ENCODE measurements around the gene PRODH.
"Not testable (repeated sequence)": the region's sequence is repeated elsewhere in the genome, so short reads cannot be mapped to it uniquely, and the experiment has no call there.

The PRODH gene, protein sequence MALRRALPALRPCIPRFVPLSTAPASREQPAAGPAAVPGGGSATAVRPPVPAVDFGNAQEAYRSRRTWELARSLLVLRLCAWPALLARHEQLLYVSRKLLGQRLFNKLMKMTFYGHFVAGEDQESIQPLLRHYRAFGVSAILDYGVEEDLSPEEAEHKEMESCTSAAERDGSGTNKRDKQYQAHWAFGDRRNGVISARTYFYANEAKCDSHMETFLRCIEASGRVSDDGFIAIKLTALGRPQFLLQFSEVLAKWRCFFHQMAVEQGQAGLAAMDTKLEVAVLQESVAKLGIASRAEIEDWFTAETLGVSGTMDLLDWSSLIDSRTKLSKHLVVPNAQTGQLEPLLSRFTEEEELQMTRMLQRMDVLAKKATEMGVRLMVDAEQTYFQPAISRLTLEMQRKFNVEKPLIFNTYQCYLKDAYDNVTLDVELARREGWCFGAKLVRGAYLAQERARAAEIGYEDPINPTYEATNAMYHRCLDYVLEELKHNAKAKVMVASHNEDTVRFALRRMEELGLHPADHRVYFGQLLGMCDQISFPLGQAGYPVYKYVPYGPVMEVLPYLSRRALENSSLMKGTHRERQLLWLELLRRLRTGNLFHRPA

DNA sequence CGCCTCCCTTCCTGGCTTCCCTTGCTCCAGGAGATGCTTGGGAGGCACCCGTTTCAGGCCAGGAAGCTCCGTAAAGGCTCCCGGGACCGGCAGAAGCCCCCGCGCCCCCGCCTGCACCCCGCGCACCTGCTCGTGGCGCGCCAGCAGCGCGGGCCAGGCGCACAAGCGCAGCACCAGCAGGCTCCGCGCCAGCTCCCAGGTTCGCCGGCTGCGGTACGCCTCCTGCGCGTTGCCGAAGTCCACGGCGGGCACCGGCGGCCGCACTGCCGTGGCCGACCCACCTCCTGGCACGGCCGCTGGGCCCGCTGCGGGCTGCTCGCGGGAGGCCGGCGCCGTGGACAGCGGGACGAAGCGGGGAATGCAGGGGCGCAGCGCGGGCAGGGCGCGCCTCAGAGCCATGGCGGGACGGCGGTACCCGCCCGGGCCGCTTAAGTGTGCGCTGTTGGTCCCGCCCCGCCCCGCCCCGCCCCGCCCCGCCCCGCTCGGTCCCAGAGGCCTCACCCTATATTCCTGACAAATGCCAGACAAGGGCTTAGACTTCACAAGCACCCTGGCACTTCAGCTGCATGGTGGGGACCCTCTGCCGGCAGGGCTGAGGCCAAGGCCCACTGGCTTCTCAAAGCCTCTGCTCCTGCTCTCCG, at the start of gene PRODH:
Gene PRODH (minus strand): TSS at position 405 of the 641 bp plus-strand sequence. CDS start 6 bp downstream, at position 399.
- no peak for DNase-seq (ENCODE audit: low read depth)

DNA sequence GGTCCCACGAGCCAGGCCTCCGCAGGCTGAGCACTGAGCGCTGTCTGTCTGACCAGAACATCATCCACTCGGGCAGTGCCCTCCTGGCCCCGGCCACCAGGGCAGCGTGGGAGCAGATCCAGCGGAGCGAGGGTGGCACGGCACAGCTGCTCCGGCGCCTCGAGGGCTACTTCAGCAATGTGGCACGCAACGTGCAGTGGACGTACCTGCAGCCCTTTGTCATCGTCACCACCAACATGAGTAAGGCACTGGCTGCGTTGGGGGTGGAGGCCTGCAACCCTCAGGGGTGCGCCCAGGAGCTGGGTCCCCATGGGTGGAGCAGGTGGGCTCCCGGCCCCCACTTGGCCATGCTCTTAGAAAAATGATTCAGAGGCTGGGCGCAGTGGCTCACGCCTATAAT, 49.7 kb upstream of the PRODH start:
- no peak for DNase-seq (ENCODE audit: low read depth)

DNA sequence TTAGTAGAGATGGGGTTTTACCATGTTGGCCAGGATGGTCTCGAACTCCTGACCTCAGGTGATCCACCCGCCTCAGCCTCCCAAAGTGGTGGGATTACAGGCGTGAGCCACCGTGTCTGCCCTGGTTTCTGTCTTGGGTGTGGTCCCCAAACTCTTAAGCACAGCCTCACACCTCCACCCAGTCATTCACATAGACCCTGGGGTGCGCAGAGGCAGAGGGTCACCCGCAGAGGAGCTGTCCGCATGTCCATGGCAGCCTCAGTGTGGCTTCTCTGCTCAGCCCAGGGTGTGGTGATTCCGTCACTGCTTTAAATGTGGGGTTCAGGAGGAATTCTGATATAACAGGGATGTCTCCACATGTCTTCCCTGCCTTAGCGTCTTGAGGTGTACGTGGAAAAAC, 48.5 kb upstream of the PRODH start:
- no peak for DNase-seq (ENCODE audit: low read depth)

DNA sequence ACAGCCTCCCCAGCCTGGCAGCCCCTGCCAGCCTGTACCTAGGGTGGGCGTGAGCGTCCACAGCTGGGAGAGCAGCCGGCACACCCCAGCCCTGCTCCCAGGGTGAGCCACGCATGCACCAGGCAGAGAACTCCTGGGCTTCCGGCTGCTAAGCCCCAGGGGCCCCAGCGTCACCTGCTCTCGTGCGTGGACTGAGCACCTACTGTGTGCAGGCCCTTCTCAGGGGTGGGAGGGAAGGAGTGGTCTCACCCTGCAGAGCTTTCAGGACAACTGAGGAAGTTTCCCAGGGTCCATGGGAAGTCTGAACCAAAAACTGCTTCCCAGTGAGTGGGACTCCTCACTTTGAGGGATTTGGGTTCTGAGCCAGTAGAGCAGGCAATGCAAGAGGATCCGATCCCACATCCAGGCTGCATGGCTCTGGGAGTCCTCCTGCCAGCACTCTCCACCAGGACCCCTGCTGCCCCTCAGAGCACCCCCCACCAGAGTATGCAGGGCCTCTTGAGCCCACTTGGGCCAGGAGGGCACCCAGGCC, 47.1 kb upstream of the PRODH start:
- DNase-seq (ENCODE audit: low read depth), result no peak

DNA sequence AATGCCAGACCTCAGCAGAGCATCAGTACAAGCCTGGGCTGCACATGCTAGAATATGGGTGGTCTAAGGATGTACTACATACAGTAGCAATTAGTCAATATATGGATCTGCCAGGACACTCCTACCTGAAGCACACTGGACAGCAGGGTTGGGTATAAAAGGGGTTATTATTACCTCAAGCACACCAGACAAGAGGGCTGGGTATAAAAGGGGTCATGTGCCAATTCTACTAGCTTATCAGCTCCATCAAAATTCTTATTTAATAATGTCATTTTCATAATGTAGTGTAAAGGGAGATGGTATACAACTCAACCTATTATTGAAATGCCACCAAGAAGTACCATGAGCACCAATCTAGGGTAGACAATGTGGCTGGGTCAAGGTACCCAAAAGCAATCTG, 44.7 kb upstream of the PRODH start:
- no peak for DNase-seq (ENCODE audit: low read depth)

DNA sequence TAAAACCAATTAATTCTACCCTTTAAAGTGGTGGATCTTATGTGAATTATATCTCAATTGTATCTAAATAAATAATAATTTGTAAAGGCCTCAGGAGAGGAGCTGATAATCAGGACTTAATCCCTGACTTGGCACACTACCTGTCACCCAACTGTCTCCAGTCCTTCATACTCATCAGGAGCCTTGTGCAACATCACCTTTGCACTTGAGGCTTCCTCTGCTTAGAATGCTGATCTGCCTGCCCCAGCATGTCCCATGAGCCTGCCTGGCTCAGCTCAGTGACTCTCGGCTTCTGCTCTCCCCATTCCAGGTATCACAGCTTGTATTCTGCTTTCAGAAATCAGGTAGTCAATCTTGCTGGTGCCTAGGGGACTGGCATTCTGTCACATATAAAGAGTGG, 43.9 kb upstream of the PRODH start:
- no peak for DNase-seq (ENCODE audit: low read depth)

DNA sequence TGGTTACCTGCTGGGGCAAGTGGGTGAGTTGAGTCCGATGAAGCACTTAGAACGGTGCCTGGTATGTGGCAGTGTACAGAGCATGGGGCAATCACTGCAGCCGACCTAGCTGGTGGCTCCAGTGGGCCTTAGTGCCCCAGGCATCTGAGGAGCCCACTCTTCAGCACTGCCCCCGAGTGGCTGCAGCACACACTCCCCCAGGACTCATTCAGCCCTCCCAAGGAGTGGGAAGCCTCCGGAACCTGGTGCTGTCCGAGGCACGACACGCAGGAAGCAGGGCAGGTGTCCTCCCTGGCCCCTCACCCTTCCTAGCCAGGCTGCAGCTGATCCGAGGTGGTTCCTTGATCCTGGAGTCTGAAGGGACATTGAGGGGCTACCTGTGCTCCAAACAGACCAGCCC, 42.4 kb upstream of the PRODH start:
- no peak for DNase-seq (ENCODE audit: low read depth)

DNA sequence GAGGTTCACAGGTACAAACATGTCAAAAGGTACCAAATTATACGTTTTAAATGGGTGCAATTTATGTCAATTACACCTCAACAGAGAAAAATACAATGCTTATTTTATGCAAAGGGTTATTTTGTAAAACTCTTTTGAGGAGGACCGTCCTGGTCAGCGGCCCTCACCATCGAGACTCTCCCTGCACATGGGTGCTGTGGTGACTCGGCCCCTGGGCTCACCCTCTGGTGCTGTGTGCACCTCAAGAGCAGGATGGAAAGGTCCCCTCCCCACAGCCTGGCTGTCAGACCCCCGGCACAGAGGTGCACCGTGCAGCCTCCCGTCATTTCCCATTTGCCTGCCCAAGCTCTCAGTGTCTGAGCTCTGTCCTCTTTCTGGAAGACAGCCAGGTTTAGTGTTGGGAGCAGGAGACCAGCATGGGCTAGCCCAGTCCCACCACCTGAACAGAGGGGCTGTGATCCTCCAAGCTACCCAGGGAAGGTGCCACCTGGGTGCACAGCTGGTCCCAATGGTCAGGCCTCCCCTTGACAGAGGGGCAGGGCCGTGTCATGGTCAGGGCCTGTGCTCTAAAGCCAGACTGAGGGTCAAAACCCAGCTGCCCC, 41.8 kb upstream of the PRODH start:
- no peak for DNase-seq (ENCODE audit: low read depth)

DNA sequence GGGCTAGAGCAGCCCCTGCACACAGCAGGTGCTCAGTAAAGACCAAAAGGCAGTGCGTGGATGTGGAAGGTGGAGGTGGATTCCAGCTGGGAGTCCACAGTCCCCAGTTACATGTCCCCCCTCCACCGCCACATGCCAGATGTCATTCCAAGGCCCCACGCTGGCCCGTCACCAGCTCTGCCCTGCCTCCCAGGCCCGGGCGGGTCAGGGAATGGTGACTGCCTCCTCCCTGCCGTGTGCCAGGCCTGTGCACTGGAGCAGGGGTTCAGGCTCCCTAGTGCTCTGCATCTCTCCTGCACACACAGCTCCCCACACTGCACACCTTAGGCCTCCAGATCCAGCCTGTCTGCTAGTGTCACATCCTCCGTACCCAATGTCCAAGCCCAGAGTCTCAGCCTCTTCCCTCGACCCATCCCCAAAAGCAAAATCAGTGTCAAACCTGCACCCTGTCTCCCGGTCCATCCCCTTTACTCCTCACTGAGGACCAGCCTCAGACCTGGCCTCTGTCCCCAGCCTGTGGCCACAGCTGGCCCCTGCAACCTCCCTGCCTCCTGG, 40.2 kb upstream of the PRODH start:
- DNase-seq (ENCODE audit: low read depth), result no peak

DNA sequence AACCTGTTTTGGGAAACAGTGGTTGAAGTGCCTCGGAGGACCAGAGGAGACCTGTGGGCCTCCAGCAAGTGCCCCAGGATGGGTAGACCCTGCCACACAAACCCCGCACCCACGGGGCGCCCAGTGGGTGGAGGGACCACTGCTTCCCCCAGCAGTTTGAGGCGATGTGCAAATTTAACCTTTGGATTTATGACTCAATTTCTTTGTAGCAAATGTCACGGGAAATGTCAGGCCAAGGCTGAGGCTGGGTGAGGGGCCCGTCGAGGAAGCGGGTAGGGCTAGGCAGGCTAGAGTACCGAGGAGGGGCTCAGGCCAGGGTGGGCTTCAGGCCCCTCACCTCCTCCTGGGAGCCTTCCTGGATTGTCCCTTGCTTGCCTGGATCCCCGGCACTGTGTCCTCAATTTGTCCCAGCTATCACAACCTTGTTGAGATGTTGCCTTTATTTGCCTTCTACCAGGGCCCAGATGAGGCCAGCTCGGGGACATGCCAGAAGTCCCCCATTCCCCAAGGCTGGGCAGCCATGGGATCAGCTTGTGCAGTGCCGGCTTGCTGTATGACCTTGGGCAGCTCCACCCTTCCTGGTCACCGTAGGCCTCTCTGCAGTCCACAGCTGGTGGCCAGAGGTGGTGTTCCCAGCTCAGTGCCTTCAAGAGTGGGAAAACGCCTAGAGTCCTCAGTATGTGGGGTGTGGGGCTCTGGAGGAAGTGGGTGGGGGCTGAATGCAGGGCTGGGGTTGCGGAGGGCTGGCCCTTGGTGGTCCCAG, 39.5 kb upstream of the PRODH start:
- no peak for DNase-seq (ENCODE audit: low read depth)

DNA sequence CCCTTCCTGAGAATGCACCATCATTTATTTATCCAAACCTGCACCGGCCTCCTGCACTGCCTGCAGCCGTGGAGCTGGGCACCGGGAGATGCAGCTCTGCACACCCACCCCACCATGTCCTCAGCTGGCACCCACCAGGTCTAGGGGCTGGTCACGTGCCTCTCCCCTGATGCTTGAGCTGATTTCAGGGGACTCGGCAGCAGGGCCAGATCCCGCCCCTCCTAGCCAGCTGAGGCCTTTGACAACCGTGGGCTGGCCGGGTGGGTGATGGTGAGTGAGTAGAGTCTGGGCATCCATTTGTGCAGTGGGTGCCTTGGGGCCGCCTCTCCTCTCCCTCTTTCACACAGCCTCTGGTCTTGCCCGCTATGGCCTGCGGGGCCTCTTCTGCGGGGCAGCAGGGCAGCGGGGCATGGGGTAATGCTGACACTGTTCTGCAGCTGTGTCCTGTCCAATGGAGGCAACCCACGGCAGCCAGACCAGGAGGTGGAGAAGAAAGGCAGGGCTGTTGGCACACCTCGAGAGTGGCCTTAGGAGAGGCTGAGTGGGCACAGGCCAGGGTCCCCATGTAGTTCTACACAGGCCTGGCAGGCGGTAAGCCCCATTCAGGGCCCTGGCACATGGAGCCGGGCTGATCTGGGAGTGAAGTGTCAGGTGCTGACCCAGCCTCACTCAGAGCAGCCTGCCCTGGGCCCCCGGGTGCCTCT, 38.5 kb upstream of the PRODH start:
- DNase-seq (ENCODE audit: low read depth), result no peak

DNA sequence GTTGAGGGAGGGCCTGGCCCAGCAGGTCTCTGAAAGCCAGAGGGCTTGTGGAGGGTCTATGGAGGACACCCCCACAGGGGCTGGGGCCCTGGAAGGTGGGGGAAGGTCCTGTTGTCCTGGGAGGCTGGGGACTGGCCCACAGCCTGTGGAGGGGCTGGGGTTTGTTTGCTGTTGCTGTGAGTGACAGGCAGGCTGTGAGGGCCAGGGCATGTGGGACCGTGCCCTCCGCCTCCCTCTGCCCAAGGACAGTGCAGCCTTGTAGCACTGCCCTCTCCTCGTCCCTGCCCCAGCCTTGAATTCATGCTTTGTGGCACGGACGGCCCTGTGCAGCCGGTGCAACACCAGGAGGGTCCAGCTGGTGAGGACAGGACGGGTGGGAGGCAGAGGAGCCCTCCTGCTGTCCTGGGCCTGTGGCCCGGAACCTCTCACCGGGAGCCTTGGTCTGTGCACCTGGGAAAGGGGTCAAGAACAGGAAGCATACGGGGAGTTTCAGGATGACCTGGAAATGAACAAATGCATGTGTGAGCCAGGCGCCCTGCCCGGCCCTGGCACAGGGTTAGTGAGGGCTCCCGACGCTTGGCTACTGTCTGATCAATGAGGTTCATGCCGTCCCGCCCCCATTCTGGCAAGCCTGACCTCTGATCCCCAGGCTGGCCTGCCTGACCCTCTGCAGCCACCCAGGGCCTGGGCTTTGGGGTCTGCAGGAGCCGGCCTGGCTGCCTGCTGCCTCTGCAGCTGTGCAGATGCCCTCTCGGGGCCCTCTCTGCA, 37.4 kb upstream of the PRODH start:
- no peak for DNase-seq (ENCODE audit: low read depth)

DNA sequence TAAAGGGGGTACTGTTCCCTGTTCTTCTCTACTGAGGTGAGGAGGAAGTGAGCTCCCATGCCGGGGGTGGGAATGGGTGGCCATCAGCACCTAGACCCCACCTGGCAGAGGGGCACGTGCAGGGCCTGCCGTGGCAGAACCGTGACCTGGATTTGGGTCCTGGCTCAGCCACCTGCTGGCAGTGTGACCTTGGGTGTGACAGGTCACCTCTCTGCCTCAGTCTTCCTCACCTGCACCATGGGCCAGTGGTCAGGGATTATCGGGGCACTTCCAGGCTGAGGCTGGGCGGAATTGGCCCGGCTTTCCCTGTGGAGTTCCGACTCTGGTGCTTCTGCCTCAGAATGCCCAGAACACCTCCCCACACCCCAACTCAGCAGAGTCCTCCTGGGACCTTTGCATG, 36.5 kb upstream of the PRODH start:
- DNase-seq (ENCODE audit: low read depth), result not testable (repeated sequence)

DNA sequence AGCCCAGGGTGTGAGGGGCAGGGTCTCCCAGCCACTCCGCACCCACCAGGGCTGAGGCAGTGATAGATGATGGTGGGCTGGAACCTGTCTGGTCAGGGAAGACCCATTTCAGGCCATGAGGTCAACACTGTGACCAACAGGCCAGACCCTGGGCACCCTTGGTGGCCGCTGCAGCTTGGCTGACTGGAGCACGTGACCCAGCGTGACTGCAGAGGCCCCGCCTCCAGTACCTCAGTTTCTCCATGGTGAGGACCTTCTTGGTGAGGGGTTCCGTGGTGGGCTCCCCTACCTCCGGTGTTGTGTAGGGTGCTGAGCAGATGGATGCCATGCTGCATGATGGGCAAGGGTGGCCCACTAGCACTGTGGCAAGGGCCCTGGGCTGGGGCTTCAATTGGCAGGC, 35.9 kb upstream of the PRODH start:
- DNase-seq (ENCODE audit: low read depth), result not testable (repeated sequence)

DNA sequence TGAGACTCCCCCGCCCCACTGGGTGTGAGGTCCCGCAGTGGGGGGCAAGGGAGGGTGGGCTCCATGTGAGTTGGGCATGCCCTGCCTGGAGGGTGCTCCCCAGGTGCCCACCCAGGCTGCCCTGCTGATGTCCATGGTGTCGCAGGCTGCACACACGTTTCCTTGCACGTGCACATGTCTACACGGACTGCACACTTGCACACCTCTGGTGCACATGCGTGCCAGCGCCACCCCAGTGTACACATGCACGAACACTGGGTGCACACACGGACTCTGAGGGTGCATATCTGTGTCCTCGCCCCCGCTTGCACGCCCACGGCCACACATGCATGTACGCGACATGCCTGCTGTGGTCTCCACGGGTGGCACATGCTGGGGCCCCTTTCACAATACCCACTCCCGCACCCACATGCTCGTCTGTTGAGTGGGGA, 35.2 kb upstream of the PRODH start:
- DNase-seq (ENCODE audit: low read depth), result no peak

DNA sequence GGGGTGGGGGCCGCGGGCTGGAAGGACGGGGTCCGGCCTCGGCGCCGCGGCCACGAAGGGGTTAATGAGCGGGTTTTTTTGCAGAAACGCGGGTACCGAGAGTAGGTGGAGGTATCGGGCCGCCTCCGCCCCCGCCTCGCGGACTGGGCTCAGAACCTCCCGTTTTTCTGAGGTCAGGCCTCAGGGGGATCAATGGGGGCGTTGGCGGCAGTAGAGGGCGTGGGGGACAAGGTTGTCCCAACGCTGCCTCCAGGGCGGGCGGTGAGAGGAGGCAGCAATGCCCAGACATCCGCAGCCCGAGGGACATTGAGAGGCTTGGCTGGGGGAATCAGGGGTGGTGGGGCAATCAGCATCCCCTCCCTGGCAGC, 34.8 kb upstream of the PRODH start:
- DNase-seq (ENCODE audit: low read depth), result no peak

DNA sequence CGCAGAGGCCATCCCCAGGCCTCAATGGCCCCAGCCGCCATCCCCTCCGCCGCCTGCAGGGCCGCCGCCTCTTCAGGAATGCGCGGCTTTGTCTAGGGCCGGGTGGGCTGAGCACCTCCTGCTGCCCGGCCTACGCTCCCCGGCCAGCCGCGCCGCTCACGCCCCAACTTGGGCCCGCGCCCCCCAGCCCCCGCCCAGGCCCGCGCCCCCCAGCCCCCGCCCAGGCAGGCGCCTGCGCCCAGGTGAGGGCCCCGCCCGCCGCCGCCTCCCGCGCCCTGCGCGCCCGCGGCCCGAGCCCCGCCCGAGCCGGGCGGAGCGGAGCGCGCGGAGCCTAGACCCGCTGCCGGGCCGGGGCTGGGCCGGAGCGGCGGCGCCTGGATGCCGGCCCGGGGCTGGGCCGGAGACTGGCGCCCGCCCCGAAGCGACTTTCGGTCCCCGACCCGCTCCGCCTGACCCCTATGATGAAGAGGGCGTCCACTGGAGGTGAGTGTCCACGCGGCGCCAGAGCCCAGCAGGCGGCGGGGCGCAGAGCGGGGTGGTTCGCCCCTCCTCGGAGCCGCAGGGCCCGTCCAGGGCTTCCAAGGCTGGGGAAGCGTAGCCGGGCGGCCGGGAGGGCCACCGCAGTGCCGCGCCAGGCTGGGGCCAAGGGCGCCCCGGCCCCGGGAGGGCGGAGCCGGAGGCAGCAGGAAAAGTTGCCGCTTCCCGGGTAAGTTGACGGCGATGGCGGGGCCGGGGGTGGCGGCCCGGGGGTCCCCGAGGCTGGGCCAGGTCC, 34.3 kb upstream of the PRODH start:
- no peak for DNase-seq (ENCODE audit: low read depth)

DNA sequence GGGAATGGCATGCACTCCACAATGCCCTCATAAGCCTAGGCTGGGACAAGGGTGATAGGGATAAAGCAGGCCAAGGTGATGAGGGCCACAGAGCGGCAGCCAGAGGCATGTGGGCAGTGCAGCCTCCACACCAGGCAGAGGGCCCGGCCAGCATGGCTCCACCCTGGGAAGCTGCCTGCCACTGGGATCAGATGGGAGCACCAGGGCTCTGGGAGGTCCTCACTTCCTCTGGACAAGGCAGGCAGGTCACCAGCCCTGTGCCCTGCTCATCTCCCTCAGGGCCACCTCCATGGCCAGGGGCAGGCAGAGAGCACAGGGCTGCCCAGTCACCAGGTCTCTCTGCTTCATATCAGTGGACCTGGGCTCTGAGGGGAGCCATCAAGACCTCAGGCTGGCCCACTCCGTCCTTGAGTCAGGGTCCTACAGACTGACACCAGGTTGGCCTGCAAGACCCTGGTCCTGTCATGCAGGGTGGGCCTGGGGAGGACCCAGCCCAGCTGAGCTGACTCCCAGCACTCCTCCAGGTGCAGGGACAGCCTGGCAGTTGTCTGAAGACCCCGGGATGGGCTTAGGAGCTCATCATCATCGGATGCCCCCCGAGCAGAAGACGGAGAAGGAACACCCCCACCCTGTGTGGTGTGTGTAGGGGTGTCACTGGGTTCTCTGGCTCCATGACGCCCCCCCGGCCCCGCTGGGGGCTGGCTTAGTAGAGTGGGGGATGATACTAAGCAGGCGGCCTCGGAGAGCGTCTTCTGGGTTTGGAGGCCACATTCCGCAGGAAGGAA, 33.3 kb upstream of the PRODH start:
- not testable (repeated sequence) for DNase-seq (ENCODE audit: low read depth)

Measured in GM04504 (cell line).